ENCODE results near the gene IDH2. TPM values are rescaled to one million over a fixed set of nuclear protein-coding genes. Genes with fewer than 3 reads are reported as not detected.

The IDH2 gene
- total RNA-seq, 2 donors from 2014 or later: 242 to 257 TPM

GRCh38 chr15:90037511-90037860 lies 64.8 kb downstream of the IDH2 start:
- ATAC-seq: no peak
- intact Hi-C loops (cut with DNase I): no loop called here
- peak; percentile 0 for DNase-seq

GRCh38 chr15:90036806-90037510 lies 65.3 kb downstream of the IDH2 start:
- intact Hi-C loops (cut with DNase I): no loop called here
- ATAC-seq: no peak
- peak; percentile 23 for DNase-seq

GRCh38 chr15:90036343-90036742 lies 65.9 kb downstream of the IDH2 start:
- no peak for ATAC-seq
- intact Hi-C loops (cut with DNase I): no loop called here
- DNase-seq: no peak

- peak in 1 of 2 donors; percentile 21 for ATAC-seq
- intact Hi-C loops (cut with DNase I): no loop called here
Observed at GRCh38 chr15:90035840-90036230, 66.4 kb downstream of the IDH2 start.

GRCh38 chr15:90035095-90035839 lies 67.0 kb downstream of the IDH2 start:
- DNase-seq (peak; percentile 65), ATAC-seq (peak; percentile 59 to 65)
- intact Hi-C loops (cut with DNase I): no loop called here

More at GRCh38 chr15:90035840-90036230, 66.4 kb downstream of the IDH2 start:
- DNase-seq: peak; percentile 39

GRCh38 chr15:90033448-90033847 lies 68.8 kb downstream of the IDH2 start:
- DNase-seq: no peak
- ATAC-seq: no peak
- intact Hi-C loops (cut with DNase I): no loop called here

Other genes with a start within 250 kb of the IDH2 start
- gene AP3S2, start 208.5 kb downstream of the IDH2 start, total RNA-seq: 10 to 100 TPM; 33.0 to 35.6 TPM
- 10 to 100 TPM; 10.2 to 13.4 TPM for gene ARPIN, start 189.5 kb downstream of the IDH2 start, total RNA-seq
- 1 to 10 TPM; 6.7 to 7.0 TPM for gene ZNF710, start 101.1 kb downstream of the IDH2 start, total RNA-seq
- gene SEMA4B, start 98.9 kb upstream of the IDH2 start, total RNA-seq: 10 to 100 TPM; 26.2 to 41.2 TPM
- gene CIB1, start 131.5 kb upstream of the IDH2 start, total RNA-seq: 10 to 100 TPM; 53.2 to 55.0 TPM
- gene GDPGP1, start 131.7 kb upstream of the IDH2 start, total RNA-seq: 10 to 100 TPM in 1 of 2 donors, 1 to 10 TPM in 1; 9.4 to 11.9 TPM
- gene TTLL13, start 147.1 kb upstream of the IDH2 start, total RNA-seq: not detected
- gene NGRN, start 163.2 kb upstream of the IDH2 start, total RNA-seq: 100 to 1,000 TPM; 115 to 131 TPM
- gene ZNF774, start 249.8 kb upstream of the IDH2 start, total RNA-seq: 1 to 10 TPM; 3.6 to 3.7 TPM

All from left cardiac atrium (tissue), 4 donors.